Activated T-helper 2 cell treated with anti-CD3 and anti-CD28 coated beads, Interferon-gamma antibody, Interleukin-2, Interleukin-4, amounts not matched to agents 10 μg/mL and 5 μg/mL and 100 μg/mL, durations not matched to agents 14 hours and 24 hours and 36 hours (primary cell): ENCODE measurements around the gene KIF6. TPM values are rescaled to one million over a fixed set of nuclear protein-coding genes. Genes with fewer than 3 reads are reported as not detected.
"Not testable (repeated sequence)": the region's sequence is repeated elsewhere in the genome, so short reads cannot be mapped to it uniquely, and the experiment has no call there.

Experiments
- DNase-seq: peaks from one replicate; pipeline ENCODE4 v3.0.0; 2021; ENCODE audit warnings: low spot score
- H3K27ac Mint-ChIP-seq: one replicate; pipeline ENCODE4 v1.8.0; 2021; ENCODE audit warnings: mixed read lengths
- H3K27me3 Mint-ChIP-seq: one replicate; pipeline ENCODE4 v1.8.0; 2021; ENCODE audit warnings: low read depth, mixed read lengths
- H3K36me3 Mint-ChIP-seq: one replicate; pipeline ENCODE4 v1.8.0; 2021; ENCODE audit warnings: low read depth, mixed read lengths
- H3K4me1 Mint-ChIP-seq: one replicate; pipeline ENCODE4 v1.8.0; 2021; ENCODE audit warnings: low read depth, mixed read lengths
- H3K4me3 Mint-ChIP-seq: one replicate; pipeline ENCODE4 v1.8.0; 2021; ENCODE audit warnings: low read depth, mild to moderate bottlenecking, moderate library complexity, mixed read lengths
- H3K9me3 Mint-ChIP-seq: one replicate; pipeline ENCODE4 v1.8.0; 2021; ENCODE audit warnings: mixed read lengths
- intact Hi-C: fragments of 100-400 bp; cut with micrococcal nuclease; formaldehyde crosslinking; loops from one replicate; pipeline ENCODE4 v1.15.1; 2023
- total RNA-seq: library from RNA; stranded (reverse); gene quantifications from 2 replicates; pipeline ENCODE4 v1.2.3, GENCODE V29; 2022

Gene KIF6
- total RNA-seq, 1 donor from 2014 or later: 0.25 TPM

GRCh38 chr6:39698789-39699188 is 26.4 kb downstream of the KIF6 start:
- Mint-ChIP-seq H3K27me3 (peaks cover 3% of the 10 kb centered on the region), H3K9me3 (no peaks in the 10 kb centered on the region), H3K4me1 (no peaks in the 10 kb centered on the region), H3K4me3 (no peak overlapping the region), H3K27ac (no peak overlapping the region), H3K36me3 (no peaks in the 10 kb centered on the region)
- no peak for DNase-seq
- intact Hi-C loops: no loop called here

- no peak for DNase-seq
- no peaks in the 10 kb centered on the region for H3K9me3 Mint-ChIP-seq
- no peaks in the 10 kb centered on the region for H3K36me3 Mint-ChIP-seq
- H3K4me1 Mint-ChIP-seq: no peaks in the 10 kb centered on the region
- H3K27me3 Mint-ChIP-seq: peaks cover 3% of the 10 kb centered on the region
- H3K4me3 Mint-ChIP-seq: no peak overlapping the region
- H3K27ac Mint-ChIP-seq: no peak overlapping the region
- intact Hi-C loops: no loop called here
These were observed 28.0 kb downstream of the KIF6 start for GRCh38 chr6:39696986-39697788.

- DNase-seq: no peak
- no peak overlapping the region for H3K27ac Mint-ChIP-seq
- H3K27me3 Mint-ChIP-seq: peaks cover 6% of the 10 kb centered on the region
- H3K4me3 Mint-ChIP-seq: no peak overlapping the region
- no peaks in the 10 kb centered on the region for H3K9me3 Mint-ChIP-seq
- intact Hi-C loops: no loop called here
- no peaks in the 10 kb centered on the region for H3K4me1 Mint-ChIP-seq
- no peaks in the 10 kb centered on the region for H3K36me3 Mint-ChIP-seq
These were observed 29.8 kb downstream of the KIF6 start for GRCh38 chr6:39695447-39695846.

GRCh38 chr6:39693206-39693605 is 32.0 kb downstream of the KIF6 start:
- H3K27ac Mint-ChIP-seq: no peak overlapping the region
- H3K36me3 Mint-ChIP-seq: no peaks in the 10 kb centered on the region
- peaks cover 9% of the 10 kb centered on the region for H3K27me3 Mint-ChIP-seq
- no peak overlapping the region for H3K4me3 Mint-ChIP-seq
- no peak for DNase-seq
- no peaks in the 10 kb centered on the region for H3K9me3 Mint-ChIP-seq
- intact Hi-C loops: no loop called here
- H3K4me1 Mint-ChIP-seq: no peaks in the 10 kb centered on the region

- Mint-ChIP-seq H3K36me3 (no peaks in the 10 kb centered on the region), H3K4me3 (no peak overlapping the region), H3K27ac (no peak overlapping the region), H3K9me3 (no peaks in the 10 kb centered on the region), H3K4me1 (no peaks in the 10 kb centered on the region), H3K27me3 (peaks cover 15% of the 10 kb centered on the region)
- DNase-seq: no peak
- intact Hi-C loops: no loop called here
These were observed 36.7 kb downstream of the KIF6 start for GRCh38 chr6:39688494-39688893.

GRCh38 chr6:39686976-39687375 is 38.2 kb downstream of the KIF6 start:
- Mint-ChIP-seq H3K9me3 (no peaks in the 10 kb centered on the region), H3K27ac (no peak overlapping the region), H3K36me3 (no peaks in the 10 kb centered on the region), H3K4me1 (no peaks in the 10 kb centered on the region), H3K4me3 (no peak overlapping the region), H3K27me3 (peaks cover 15% of the 10 kb centered on the region)
- intact Hi-C loops: no loop called here
- DNase-seq: no peak

GRCh38 chr6:39685938-39686337 is 39.3 kb downstream of the KIF6 start:
- H3K4me3 Mint-ChIP-seq: no peak overlapping the region
- DNase-seq: no peak
- peaks cover 14% of the 10 kb centered on the region for H3K27me3 Mint-ChIP-seq
- intact Hi-C loops: no loop called here
- no peaks in the 10 kb centered on the region for H3K9me3 Mint-ChIP-seq
- no peaks in the 10 kb centered on the region for H3K36me3 Mint-ChIP-seq
- H3K27ac Mint-ChIP-seq: no peak overlapping the region
- no peaks in the 10 kb centered on the region for H3K4me1 Mint-ChIP-seq

GRCh38 chr6:39685489-39685826 is 39.8 kb downstream of the KIF6 start:
- no peaks in the 10 kb centered on the region for H3K36me3 Mint-ChIP-seq
- H3K4me1 Mint-ChIP-seq: no peaks in the 10 kb centered on the region
- DNase-seq: no peak
- H3K27ac Mint-ChIP-seq: no peak overlapping the region
- intact Hi-C loops: no loop called here
- no peak overlapping the region for H3K4me3 Mint-ChIP-seq
- peaks cover 10% of the 10 kb centered on the region for H3K27me3 Mint-ChIP-seq
- H3K9me3 Mint-ChIP-seq: no peaks in the 10 kb centered on the region

- H3K27me3 Mint-ChIP-seq: peaks cover 7% of the 10 kb centered on the region
- intact Hi-C loops: no loop called here
- no peaks in the 10 kb centered on the region for H3K4me1 Mint-ChIP-seq
- H3K27ac Mint-ChIP-seq: no peak overlapping the region
- H3K9me3 Mint-ChIP-seq: no peaks in the 10 kb centered on the region
- no peak overlapping the region for H3K4me3 Mint-ChIP-seq
- DNase-seq: no peak
- H3K36me3 Mint-ChIP-seq: no peaks in the 10 kb centered on the region
These were observed 40.3 kb downstream of the KIF6 start for GRCh38 chr6:39684790-39685488.

GRCh38 chr6:39681674-39682121 is 43.5 kb downstream of the KIF6 start:
- no peaks in the 10 kb centered on the region for H3K36me3 Mint-ChIP-seq
- H3K27ac Mint-ChIP-seq: no peak overlapping the region
- no peaks in the 10 kb centered on the region for H3K4me1 Mint-ChIP-seq
- intact Hi-C loops: no loop called here
- H3K9me3 Mint-ChIP-seq: no peaks in the 10 kb centered on the region
- H3K27me3 Mint-ChIP-seq: peaks cover 7% of the 10 kb centered on the region
- no peak overlapping the region for H3K4me3 Mint-ChIP-seq
- no peak for DNase-seq

- H3K4me3 Mint-ChIP-seq: no peak overlapping the region
These were observed 46.3 kb downstream of the KIF6 start for GRCh38 chr6:39678914-39679313.

GRCh38 chr6:39677318-39677717 is 47.9 kb downstream of the KIF6 start:
- H3K4me1 Mint-ChIP-seq, H3K9me3 Mint-ChIP-seq, H3K27ac Mint-ChIP-seq, H3K4me3 Mint-ChIP-seq, intact Hi-C loops, H3K27me3 Mint-ChIP-seq, H3K36me3 Mint-ChIP-seq, DNase-seq: not testable (repeated sequence)

More at GRCh38 chr6:39678914-39679313, 46.3 kb downstream of the KIF6 start:
- Mint-ChIP-seq H3K27ac (no peak overlapping the region), H3K4me1 (no peaks in the 10 kb centered on the region), H3K36me3 (no peaks in the 10 kb centered on the region), H3K27me3 (no peaks in the 10 kb centered on the region), H3K9me3 (no peaks in the 10 kb centered on the region)
- no peak for DNase-seq
- intact Hi-C loops: no loop called here

- Mint-ChIP-seq H3K27ac (no peak overlapping the region), H3K27me3 (no peaks in the 10 kb centered on the region), H3K4me1 (no peaks in the 10 kb centered on the region), H3K4me3 (no peak overlapping the region), H3K36me3 (no peaks in the 10 kb centered on the region), H3K9me3 (no peaks in the 10 kb centered on the region)
- no peak for DNase-seq
- intact Hi-C loops: no loop called here
These were observed 54.7 kb downstream of the KIF6 start for GRCh38 chr6:39670519-39670918.
